22Rv1 (cell line): ENCODE results near the gene ESYT3.
"Not testable (repeated sequence)": the region's sequence is repeated elsewhere in the genome, so short reads cannot be mapped to it uniquely, and the experiment has no call there.

Source experiments
- H3K27ac ChIP-seq: fragments of 450-650 bp; 2 replicates; pipeline ENCODE4 v1.5.1; 2017
- ZFX ChIP-seq: fragments of 450-650 bp; IDR thresholded peaks from 2 replicates; pipeline ENCODE4 v1.6.1; 2017; ENCODE audit warnings: antibody characterized with exemption, borderline replicate concordance
- TF ChIP-seq, protein P1 (sequence below): fragments of 450-650 bp; IDR thresholded peaks from 2 replicates; pipeline ENCODE4 v1.5.1; 2017; ENCODE audit warnings: mild to moderate bottlenecking

Gene ESYT3

GRCh38 chr3:138452436-138452835 is 18.0 kb downstream of the ESYT3 start:
- TF ChIP-seq ZFX, result no peak
- TF ChIP-seq, protein P1, sequence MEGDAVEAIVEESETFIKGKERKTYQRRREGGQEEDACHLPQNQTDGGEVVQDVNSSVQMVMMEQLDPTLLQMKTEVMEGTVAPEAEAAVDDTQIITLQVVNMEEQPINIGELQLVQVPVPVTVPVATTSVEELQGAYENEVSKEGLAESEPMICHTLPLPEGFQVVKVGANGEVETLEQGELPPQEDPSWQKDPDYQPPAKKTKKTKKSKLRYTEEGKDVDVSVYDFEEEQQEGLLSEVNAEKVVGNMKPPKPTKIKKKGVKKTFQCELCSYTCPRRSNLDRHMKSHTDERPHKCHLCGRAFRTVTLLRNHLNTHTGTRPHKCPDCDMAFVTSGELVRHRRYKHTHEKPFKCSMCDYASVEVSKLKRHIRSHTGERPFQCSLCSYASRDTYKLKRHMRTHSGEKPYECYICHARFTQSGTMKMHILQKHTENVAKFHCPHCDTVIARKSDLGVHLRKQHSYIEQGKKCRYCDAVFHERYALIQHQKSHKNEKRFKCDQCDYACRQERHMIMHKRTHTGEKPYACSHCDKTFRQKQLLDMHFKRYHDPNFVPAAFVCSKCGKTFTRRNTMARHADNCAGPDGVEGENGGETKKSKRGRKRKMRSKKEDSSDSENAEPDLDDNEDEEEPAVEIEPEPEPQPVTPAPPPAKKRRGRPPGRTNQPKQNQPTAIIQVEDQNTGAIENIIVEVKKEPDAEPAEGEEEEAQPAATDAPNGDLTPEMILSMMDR, result no peak
- H3K27ac ChIP-seq, result no peak overlapping the region

DNA sequence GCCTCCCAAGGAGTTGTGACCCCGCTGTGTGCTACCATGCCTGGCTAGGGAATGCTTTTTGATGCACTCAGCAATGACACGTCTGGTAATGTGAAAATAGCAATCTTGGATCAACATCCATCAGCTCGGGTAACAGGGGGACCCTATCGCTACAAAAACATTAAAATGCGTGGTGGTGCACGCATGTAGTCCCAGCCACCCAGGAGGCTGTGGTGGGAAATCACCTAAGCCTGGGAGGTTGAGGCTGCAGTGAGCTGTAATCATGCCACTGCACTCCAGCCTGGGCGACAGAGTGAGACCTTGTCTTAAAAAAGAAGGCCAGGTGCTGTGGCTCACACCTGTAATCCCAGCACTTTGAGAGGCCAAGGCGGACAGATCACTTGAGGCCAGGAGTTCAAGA is 19.5 kb downstream of the ESYT3 start:
- H3K27ac ChIP-seq, result not testable (repeated sequence)

DNA sequence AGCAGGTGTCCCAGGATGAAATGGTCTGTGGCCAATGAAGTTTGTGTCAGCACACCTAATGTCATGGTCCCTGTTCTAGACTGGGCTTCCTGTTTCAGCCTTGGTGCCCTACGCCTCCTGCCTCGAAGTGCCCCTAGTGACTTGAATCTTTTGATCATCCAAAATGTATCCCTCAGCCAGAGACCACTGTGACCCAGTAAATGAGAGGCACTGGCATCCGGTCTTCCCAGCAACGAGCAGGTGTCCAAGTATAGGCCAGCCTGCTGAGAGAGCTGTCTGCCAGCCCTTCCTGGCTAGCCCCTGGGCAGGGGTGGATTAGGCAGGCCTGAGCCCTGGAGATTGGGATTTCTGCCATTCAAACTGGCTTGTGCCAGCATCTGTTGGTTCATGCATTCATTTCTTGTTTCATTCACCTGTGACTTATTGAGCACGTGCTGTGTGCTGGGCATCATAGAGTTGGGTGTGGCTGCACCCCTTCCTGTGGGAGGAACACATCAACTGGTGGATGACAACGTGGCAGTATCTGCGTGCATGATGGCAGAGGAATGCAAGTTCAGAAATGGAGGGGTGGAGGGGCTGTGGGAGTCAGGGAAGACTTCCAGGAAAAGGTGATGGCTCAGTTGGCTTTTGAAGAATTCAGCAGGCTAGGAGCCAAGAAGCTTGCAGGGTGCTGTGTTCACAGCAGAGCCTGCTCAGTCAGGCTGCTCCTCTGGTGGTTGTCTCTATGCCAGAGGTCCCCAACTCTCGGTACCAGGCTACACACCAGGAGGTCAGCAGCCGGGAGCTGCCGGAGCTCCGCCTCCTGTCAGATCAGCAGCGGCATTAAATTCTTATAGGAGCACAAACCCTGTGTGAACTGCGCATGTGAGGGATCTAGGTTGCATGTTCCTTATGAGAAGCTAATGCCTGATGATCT is 21.6 kb downstream of the ESYT3 start:
- TF ChIP-seq, protein P1, result no peak
- TF ChIP-seq ZFX, result no peak

GRCh38 chr3:138456961-138457862 is 22.8 kb downstream of the ESYT3 start:
- H3K27ac ChIP-seq, result no peak overlapping the region
- TF ChIP-seq, protein P1, result no peak
- TF ChIP-seq ZFX, result no peak

More for the DNA sequence above, 21.6 kb downstream of the ESYT3 start:
- no peak overlapping the region for H3K27ac ChIP-seq

DNA sequence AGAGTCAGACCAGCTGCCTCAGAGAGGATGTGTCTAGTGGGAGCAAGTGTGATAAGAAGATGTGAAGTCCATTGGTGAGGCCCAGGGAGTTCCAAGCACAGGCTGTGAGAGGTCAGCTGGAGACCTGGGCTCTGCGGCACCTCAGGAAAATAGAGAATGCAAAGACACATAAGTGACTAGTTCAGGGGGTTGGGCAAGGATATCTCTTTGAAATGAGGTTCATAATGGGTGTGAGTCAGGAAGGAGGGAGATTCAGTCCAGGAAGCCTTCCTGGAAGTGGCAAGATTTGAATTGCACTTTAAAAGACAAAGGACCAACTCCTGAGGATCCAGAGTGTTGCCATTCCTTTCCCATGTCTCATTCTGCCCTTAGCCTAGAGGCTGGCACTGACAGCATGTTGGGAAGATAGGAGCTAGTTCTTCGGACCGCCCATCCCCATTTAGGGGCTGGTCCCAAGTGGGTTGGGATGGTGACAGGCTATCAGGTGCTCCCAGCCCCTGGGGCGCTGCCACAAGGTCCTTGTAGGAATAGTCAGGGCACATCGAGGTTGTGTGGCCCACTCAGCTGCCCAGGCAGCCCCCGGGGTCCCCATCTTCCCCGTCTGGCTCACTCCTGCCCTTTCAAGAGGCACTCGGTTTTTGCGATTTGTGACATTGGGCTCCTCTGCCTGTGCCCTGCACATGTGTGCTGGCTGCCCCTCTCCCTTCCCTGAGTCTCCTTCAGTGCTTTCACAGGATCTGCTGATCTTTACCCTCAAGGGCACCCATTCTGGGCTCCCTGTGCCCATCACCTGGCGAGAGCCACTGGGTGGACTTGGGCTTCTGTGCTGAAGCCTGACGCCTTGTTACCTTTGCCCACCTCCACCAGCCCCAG is 23.7 kb downstream of the ESYT3 start:
- H3K27ac ChIP-seq, result no peak overlapping the region
- no peak for TF ChIP-seq ZFX

GRCh38 chr3:138458774-138459499 is 24.5 kb downstream of the ESYT3 start:
- no peak overlapping the region for H3K27ac ChIP-seq
- no peak for TF ChIP-seq ZFX
- TF ChIP-seq, protein P1, result no peak

- H3K27ac ChIP-seq, result no peak overlapping the region
- TF ChIP-seq, protein P1, result no peak
- TF ChIP-seq ZFX, result no peak
Observed at GRCh38 chr3:138459619-138460535, 25.5 kb downstream of the ESYT3 start.
